ENCODE measurements around the gene SMIM29. TPM values are rescaled to one million over a fixed set of nuclear protein-coding genes. Genes with fewer than 3 reads are reported as not detected.

The SMIM29 gene
- total and polyA plus RNA-seq, 11 donors, result 18.4 to 50.4 (median 31.3) TPM

DNA sequence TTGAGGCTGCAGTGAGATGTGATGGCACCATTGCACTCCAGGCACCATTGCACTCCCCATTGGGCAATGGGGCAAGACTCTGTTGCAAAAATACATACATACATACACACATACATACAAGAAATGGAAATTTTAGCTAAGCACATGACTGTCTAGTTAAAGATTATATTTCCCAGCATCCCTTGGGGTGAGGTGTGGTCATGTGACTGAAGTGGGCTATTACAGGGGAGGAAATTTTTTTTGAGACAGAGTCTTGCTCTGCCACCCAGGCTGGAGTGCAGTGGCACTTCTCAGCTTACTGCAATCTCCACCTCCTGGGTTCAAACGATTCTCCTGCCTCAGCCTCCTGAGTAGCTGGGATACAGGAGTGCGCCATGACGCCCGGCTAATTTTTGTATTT lies 44.1 kb downstream of the SMIM29 start:
- Histone ChIP-seq H3K27ac (no peak overlapping the region), H3K36me3 (no peaks in the 10 kb centered on the region), H3K9me3 (no peaks in the 10 kb centered on the region), H3K27me3 (no peaks in the 10 kb centered on the region), H3K4me1 (no peaks in the 10 kb centered on the region), H3K4me3 (no peak overlapping the region)
- WGBS, 4 donors, result 83 to 97% (median 94%) methylated on average over 4 of the region's 4 CpGs
- no peak for ATAC-seq
- TF ChIP-seq, protein P1, sequence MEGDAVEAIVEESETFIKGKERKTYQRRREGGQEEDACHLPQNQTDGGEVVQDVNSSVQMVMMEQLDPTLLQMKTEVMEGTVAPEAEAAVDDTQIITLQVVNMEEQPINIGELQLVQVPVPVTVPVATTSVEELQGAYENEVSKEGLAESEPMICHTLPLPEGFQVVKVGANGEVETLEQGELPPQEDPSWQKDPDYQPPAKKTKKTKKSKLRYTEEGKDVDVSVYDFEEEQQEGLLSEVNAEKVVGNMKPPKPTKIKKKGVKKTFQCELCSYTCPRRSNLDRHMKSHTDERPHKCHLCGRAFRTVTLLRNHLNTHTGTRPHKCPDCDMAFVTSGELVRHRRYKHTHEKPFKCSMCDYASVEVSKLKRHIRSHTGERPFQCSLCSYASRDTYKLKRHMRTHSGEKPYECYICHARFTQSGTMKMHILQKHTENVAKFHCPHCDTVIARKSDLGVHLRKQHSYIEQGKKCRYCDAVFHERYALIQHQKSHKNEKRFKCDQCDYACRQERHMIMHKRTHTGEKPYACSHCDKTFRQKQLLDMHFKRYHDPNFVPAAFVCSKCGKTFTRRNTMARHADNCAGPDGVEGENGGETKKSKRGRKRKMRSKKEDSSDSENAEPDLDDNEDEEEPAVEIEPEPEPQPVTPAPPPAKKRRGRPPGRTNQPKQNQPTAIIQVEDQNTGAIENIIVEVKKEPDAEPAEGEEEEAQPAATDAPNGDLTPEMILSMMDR (IDR thresholded peaks at IDR 0.05), result no peak
- no peak for TF ChIP-seq POLR2A (IDR thresholded peaks at IDR 0.05)
- DNase-seq, result no peak
- intact Hi-C loops (cut with DNase I), result no loop called here

DNA sequence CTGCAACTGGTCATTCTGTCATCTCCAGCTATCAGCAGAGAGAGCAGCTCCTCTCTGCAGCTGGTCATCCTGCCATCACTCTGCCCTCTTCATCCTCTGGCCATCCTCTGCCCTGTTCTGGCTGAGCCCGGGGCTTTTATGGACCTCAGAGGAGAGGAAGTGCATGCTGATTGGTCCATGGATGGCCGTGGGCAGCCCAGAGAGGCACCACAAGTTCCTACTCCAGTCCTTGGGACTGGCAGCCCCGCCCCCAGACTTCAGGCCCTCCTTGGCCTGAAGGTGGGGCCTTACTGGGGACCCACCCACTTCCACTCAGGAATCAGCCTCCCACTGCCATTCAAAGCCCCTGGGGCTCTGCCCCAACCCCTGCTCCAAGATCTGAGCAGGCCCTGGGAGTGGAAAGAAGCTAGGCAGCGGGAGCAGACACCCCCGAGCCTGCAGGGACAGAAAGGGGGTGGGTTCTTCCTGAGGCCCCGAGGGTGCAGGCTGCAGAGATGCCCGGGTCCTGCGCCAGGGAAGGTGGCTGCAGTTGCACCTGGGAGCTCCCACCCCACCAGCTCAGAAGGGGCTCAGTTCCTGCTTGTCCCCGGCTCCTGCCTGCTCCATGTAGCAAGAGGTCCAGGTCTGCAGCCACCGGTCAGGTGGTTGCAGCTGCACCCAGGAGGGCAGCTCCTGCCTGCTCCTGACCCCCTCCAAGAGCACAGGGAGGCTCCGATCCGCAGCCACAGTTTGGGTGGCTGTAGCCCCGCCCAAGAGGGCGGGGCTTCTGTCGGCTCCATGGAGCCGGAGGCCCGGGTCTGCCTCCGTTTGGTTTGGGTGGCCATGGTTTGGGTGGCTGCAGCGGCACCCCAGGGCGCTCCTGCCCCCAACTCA lies 46.2 kb downstream of the SMIM29 start:
- WGBS, 4 donors, result 82 to 87% (median 85%) methylated on average over 12 to 20 of the region's 20 CpGs
- no peak overlapping the region for H3K27ac ChIP-seq
- DNase-seq (peak in 1 of 5 donors; percentile 62), ATAC-seq (peak in 1 of 4 donors; percentile 27)
- H3K36me3 ChIP-seq, result no peaks in the 10 kb centered on the region
- H3K9me3 ChIP-seq, result no peaks in the 10 kb centered on the region
- no peaks in the 10 kb centered on the region for H3K4me1 ChIP-seq
- H3K27me3 ChIP-seq, result no peaks in the 10 kb centered on the region
- intact Hi-C loops (cut with DNase I), result no loop called here
- no peak overlapping the region for H3K4me3 ChIP-seq
- TF ChIP-seq, protein P1 (IDR thresholded peaks at IDR 0.05), result no peak
- TF ChIP-seq POLR2A (IDR thresholded peaks at IDR 0.05), result no peak

DNA sequence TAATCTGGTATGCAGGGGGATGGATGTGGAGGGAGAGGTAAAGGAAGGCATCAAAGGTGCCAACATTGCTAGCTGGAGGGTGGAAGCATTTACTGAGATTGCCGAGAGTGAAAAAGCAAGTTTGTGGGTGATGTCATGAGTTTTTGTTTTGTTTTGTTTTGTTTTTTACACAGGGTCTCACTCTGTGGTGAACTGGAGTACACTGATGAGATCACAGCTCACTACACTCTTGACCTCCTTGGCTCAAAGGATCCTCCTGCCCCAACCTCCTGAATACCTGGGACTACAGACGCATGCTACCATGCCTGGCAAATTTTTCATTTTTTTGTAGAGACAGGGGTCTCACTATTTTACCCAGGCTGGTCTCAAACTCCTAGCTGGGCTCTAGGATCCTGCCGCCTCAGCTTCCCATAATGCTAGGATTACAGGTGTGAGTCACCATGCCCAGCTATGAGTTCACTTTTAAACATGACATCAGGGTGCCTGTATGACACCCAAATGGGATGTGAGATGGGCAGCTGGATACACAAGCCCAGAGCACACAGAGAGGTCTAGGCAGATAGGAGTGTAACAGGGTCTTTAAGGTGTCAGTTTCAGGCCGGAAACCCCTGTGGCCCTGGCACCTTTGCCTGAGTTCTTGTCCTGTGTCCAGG lies 47.2 kb downstream of the SMIM29 start:
- no peaks in the 10 kb centered on the region for H3K36me3 ChIP-seq
- no peak for TF ChIP-seq POLR2A (IDR thresholded peaks at IDR 0.05)
- TF ChIP-seq, protein P1 (IDR thresholded peaks at IDR 0.05), result no peak
- H3K9me3 ChIP-seq, result no peaks in the 10 kb centered on the region
- no peaks in the 10 kb centered on the region for H3K27me3 ChIP-seq
- no peak overlapping the region for H3K4me3 ChIP-seq
- ATAC-seq, result no peak
- WGBS, 4 donors, result 90 to 94% (median 91%) methylated on average over 4 of the region's 4 CpGs
- DNase-seq, result no peak
- intact Hi-C loops (cut with DNase I), result no loop called here
- H3K4me1 ChIP-seq, result peaks cover 0 to 3% (median 2%) of the 10 kb centered on the region in 12 donors
- H3K27ac ChIP-seq, result no peak overlapping the region

DNA sequence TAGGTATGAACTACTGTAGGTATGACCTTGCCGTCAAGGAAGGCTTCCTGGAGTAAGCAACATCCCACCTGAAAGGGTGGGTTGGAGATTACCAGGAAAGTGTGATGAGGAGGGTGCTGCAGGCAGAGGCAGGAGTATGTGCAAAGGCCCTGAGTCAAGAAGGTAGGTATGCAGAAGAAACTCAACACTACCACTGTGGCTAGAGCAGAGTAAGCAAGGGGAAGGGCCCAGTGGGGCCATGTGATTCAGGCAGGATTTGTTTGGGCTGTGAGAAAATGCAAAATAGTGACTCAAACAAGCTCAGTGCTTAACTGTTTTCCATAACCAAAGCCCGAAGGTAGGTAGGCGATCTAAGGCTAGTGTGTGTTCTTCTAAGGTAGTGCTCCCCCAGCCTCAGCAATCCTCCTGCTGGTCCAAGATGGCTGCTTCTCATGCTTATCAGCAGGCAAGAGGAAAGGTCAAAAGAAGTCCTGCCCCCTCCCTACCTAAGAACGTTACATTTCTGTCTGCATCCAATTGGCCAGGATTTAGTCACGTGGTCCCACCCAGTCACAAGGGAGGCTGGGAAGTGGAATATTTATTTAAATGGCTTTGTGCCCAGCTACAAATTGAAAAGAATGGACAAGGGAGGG lies 48.4 kb downstream of the SMIM29 start:
- WGBS, 4 donors, result 70 to 77% (median 72%) methylated on average over 5 of the region's 5 CpGs
- TF ChIP-seq, protein P1 (IDR thresholded peaks at IDR 0.05), result no peak
- no peak for TF ChIP-seq POLR2A (IDR thresholded peaks at IDR 0.05)
- no peaks in the 10 kb centered on the region for H3K9me3 ChIP-seq
- no peak for ATAC-seq
- H3K4me3 ChIP-seq, result no peak overlapping the region
- H3K36me3 ChIP-seq, result no peaks in the 10 kb centered on the region
- peaks cover 0 to 11% (median 5%) of the 10 kb centered on the region in 12 donors for H3K4me1 ChIP-seq
- no peaks in the 10 kb centered on the region for H3K27me3 ChIP-seq
- DNase-seq, result no peak
- intact Hi-C loops (cut with DNase I), result no loop called here
- no peak overlapping the region for H3K27ac ChIP-seq
